Measurements from ENCODE around the gene CYP4A22. TPM values are rescaled to one million over a fixed set of nuclear protein-coding genes. Genes with fewer than 3 reads are reported as not detected.
A peak's percentile ranks its signal among the peaks of the same experiment; 100 is the strongest.
"Not testable (repeated sequence)": the region's sequence is repeated elsewhere in the genome, so short reads cannot be mapped to it uniquely, and the experiment has no call there.

The CYP4A22 gene
- total and polyA plus RNA-seq, 2 donors from 2014 or later, result 4.1 to 108 TPM

GRCh38 chr1:47143654-47144053 lies 6.4 kb downstream of the CYP4A22 start:
- H3K27me3 ChIP-seq (ENCODE audit: control insufficient read depth, insufficient read depth, low read length); intact Hi-C loops (cut with DNase I); H3K27ac ChIP-seq (ENCODE audit: low read depth in 2 of 2, low read length in 2 of 2); H3K36me3 ChIP-seq (ENCODE audit: control insufficient read depth in 2 of 3, insufficient read depth in 3 of 3, low read length in 3 of 3); H3K4me3 ChIP-seq (ENCODE audit: low read length in 3 of 3); FAIRE-seq; H3K4me1 ChIP-seq (ENCODE audit: control insufficient read depth in 2 of 3, insufficient read depth in 2 of 3, low read depth in 1 of 3, low read length in 3 of 3); H3K9me3 ChIP-seq (ENCODE audit: control insufficient read depth in 2 of 3, insufficient read depth in 1 of 3, low read length in 3 of 3); H3K9ac ChIP-seq (ENCODE audit: low read length in 3 of 3); DNase-seq: not testable (repeated sequence)
- peak; percentile 26 for TF ChIP-seq CTCF (IDR thresholded peaks at IDR 0.05; ENCODE audit: borderline replicate concordance, extremely low read depth, insufficient read depth)

GRCh38 chr1:47146495-47146894 lies 9.3 kb downstream of the CYP4A22 start:
- H3K9me3 ChIP-seq (ENCODE audit: control insufficient read depth in 2 of 3, insufficient read depth in 1 of 3, low read length in 3 of 3); intact Hi-C loops (cut with DNase I); DNase-seq; FAIRE-seq; H3K9ac ChIP-seq (ENCODE audit: low read length in 3 of 3); H3K4me1 ChIP-seq (ENCODE audit: control insufficient read depth in 2 of 3, insufficient read depth in 2 of 3, low read depth in 1 of 3, low read length in 3 of 3); H3K36me3 ChIP-seq (ENCODE audit: control insufficient read depth in 2 of 3, insufficient read depth in 3 of 3, low read length in 3 of 3); H3K4me3 ChIP-seq (ENCODE audit: low read length in 3 of 3); H3K27me3 ChIP-seq (ENCODE audit: control insufficient read depth, insufficient read depth, low read length); H3K27ac ChIP-seq (ENCODE audit: low read depth in 2 of 2, low read length in 2 of 2): not testable (repeated sequence)

- no peaks in the 10 kb centered on the region for H3K4me1 ChIP-seq (ENCODE audit: control insufficient read depth in 2 of 3, insufficient read depth in 2 of 3, low read depth in 1 of 3, low read length in 3 of 3)
- no peaks in the 10 kb centered on the region for H3K36me3 ChIP-seq (ENCODE audit: control insufficient read depth in 2 of 3, insufficient read depth in 3 of 3, low read length in 3 of 3)
- no peak overlapping the region for H3K9ac ChIP-seq (ENCODE audit: low read length in 3 of 3)
- H3K27ac ChIP-seq (ENCODE audit: low read depth in 2 of 2, low read length in 2 of 2), result no peak overlapping the region
- no peak for FAIRE-seq
- H3K4me3 ChIP-seq (ENCODE audit: low read length in 3 of 3), result no peak overlapping the region
- H3K9me3 ChIP-seq (ENCODE audit: control insufficient read depth in 2 of 3, insufficient read depth in 1 of 3, low read length in 3 of 3), result no peaks in the 10 kb centered on the region
- peak in 1 of 5 donors; percentile 5 for DNase-seq
- intact Hi-C loops (cut with DNase I), result no loop called here
- H3K27me3 ChIP-seq (ENCODE audit: control insufficient read depth, insufficient read depth, low read length), result no peaks in the 10 kb centered on the region
- TF ChIP-seq CTCF (IDR thresholded peaks at IDR 0.05; ENCODE audit: borderline replicate concordance, extremely low read depth, insufficient read depth), result no peak
These were observed 10.0 kb downstream of the CYP4A22 start for GRCh38 chr1:47147047-47147785.

- H3K36me3 ChIP-seq (ENCODE audit: control insufficient read depth in 2 of 3, insufficient read depth in 3 of 3, low read length in 3 of 3); DNase-seq; H3K9ac ChIP-seq (ENCODE audit: low read length in 3 of 3); H3K4me1 ChIP-seq (ENCODE audit: control insufficient read depth in 2 of 3, insufficient read depth in 2 of 3, low read depth in 1 of 3, low read length in 3 of 3); FAIRE-seq; intact Hi-C loops (cut with DNase I); H3K27me3 ChIP-seq (ENCODE audit: control insufficient read depth, insufficient read depth, low read length); H3K27ac ChIP-seq (ENCODE audit: low read depth in 2 of 2, low read length in 2 of 2); H3K9me3 ChIP-seq (ENCODE audit: control insufficient read depth in 2 of 3, insufficient read depth in 1 of 3, low read length in 3 of 3); H3K4me3 ChIP-seq (ENCODE audit: low read length in 3 of 3): not testable (repeated sequence)
These were observed 11.9 kb downstream of the CYP4A22 start for GRCh38 chr1:47149162-47149561.

GRCh38 chr1:47156457-47156856 lies 19.2 kb downstream of the CYP4A22 start:
- H3K9me3 ChIP-seq (ENCODE audit: control insufficient read depth in 2 of 3, insufficient read depth in 1 of 3, low read length in 3 of 3); H3K36me3 ChIP-seq (ENCODE audit: control insufficient read depth in 2 of 3, insufficient read depth in 3 of 3, low read length in 3 of 3); intact Hi-C loops (cut with DNase I); H3K27me3 ChIP-seq (ENCODE audit: control insufficient read depth, insufficient read depth, low read length); DNase-seq; H3K27ac ChIP-seq (ENCODE audit: low read depth in 2 of 2, low read length in 2 of 2); H3K9ac ChIP-seq (ENCODE audit: low read length in 3 of 3); H3K4me1 ChIP-seq (ENCODE audit: control insufficient read depth in 2 of 3, insufficient read depth in 2 of 3, low read depth in 1 of 3, low read length in 3 of 3); FAIRE-seq; H3K4me3 ChIP-seq (ENCODE audit: low read length in 3 of 3): not testable (repeated sequence)

- H3K4me3 ChIP-seq (ENCODE audit: low read length in 3 of 3); H3K4me1 ChIP-seq (ENCODE audit: control insufficient read depth in 2 of 3, insufficient read depth in 2 of 3, low read depth in 1 of 3, low read length in 3 of 3); FAIRE-seq; H3K36me3 ChIP-seq (ENCODE audit: control insufficient read depth in 2 of 3, insufficient read depth in 3 of 3, low read length in 3 of 3); intact Hi-C loops (cut with DNase I); H3K9me3 ChIP-seq (ENCODE audit: control insufficient read depth in 2 of 3, insufficient read depth in 1 of 3, low read length in 3 of 3); H3K9ac ChIP-seq (ENCODE audit: low read length in 3 of 3); H3K27me3 ChIP-seq (ENCODE audit: control insufficient read depth, insufficient read depth, low read length); H3K27ac ChIP-seq (ENCODE audit: low read depth in 2 of 2, low read length in 2 of 2); DNase-seq: not testable (repeated sequence)
These were observed 20.7 kb downstream of the CYP4A22 start for GRCh38 chr1:47157957-47158356.
